PC-9 (cell line): Measurements from ENCODE around the gene CTSD.

Source experiments
- CTCF ChIP-seq: fragments of 200-600 bp; sonication (generic); conservative IDR thresholded peaks from 2 replicates; pipeline ENCODE4 v1.6.1; 2017; ENCODE audit warnings: mixed run types, antibody characterized with exemption, mild to moderate bottlenecking, moderate library complexity
- EZH2 ChIP-seq: fragments of 200-600 bp; sonication (generic); IDR thresholded peaks from 2 replicates; pipeline ENCODE4 v1.8.0; 2017; ENCODE audit warnings: antibody characterized with exemption, low read depth

GRCh38 chr11:1754376-1755150 is 9.2 kb downstream of the CTSD start:
- TF ChIP-seq CTCF, result no peak
- TF ChIP-seq EZH2, result no peak
